C4-2B (cell line): ENCODE results near the gene RASGEF1C.

Experiments
- CTCF ChIP-seq: fragments of 450-650 bp; conservative IDR thresholded peaks from 2 replicates; pipeline ENCODE4 v1.5.1; 2017; ENCODE audit warnings: mild to moderate bottlenecking
- ZFX ChIP-seq: fragments of 450-650 bp; IDR thresholded peaks from 2 replicates; pipeline ENCODE4 v1.6.1; 2017

- TF ChIP-seq CTCF (no peak), ZFX (no peak)
These were observed 54.1 kb downstream of the RASGEF1C start for GRCh38 chr5:180154821-180155364.
